SKM-1 (cell line): ENCODE results near the gene SDS.

Source experiments
- DNase-seq: peaks from one replicate; lab custom pipeline; 2025; ENCODE audit not compliant: unreplicated experiment; lab: John Stamatoyannopoulos, UW

Gene SDS

DNA sequence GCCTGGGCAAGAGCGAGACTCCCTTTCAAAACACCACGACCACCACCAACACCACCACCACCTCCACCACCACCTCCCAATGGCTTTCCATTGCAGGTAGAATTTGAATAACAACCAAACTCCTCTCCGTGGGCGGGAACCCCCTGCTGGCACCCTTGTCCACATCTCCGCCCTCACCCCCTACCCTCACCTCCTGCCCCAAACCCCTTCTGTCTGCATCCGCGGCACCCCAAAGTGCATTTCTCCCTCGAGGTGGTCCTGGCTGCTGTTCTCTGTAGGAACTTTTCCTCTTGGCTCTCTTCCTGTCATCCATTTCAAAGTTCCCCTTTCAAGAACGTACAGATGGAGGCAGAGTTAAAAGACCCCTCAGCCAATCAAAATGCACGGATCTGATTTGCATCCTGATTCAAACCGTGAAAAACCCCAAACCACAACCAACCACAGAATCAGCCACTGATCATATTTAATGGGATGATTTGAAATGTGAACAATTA, 22.3 kb upstream of the SDS start:
- DNase-seq = no peak

GRCh38 chr12:113424915-113425823, 21.5 kb upstream of the SDS start:
- no peak for DNase-seq

GRCh38 chr12:113424456-113424855, 20.8 kb upstream of the SDS start:
- no peak for DNase-seq

GRCh38 chr12:113422886-113423669, 19.4 kb upstream of the SDS start:
- DNase-seq = no peak

DNA sequence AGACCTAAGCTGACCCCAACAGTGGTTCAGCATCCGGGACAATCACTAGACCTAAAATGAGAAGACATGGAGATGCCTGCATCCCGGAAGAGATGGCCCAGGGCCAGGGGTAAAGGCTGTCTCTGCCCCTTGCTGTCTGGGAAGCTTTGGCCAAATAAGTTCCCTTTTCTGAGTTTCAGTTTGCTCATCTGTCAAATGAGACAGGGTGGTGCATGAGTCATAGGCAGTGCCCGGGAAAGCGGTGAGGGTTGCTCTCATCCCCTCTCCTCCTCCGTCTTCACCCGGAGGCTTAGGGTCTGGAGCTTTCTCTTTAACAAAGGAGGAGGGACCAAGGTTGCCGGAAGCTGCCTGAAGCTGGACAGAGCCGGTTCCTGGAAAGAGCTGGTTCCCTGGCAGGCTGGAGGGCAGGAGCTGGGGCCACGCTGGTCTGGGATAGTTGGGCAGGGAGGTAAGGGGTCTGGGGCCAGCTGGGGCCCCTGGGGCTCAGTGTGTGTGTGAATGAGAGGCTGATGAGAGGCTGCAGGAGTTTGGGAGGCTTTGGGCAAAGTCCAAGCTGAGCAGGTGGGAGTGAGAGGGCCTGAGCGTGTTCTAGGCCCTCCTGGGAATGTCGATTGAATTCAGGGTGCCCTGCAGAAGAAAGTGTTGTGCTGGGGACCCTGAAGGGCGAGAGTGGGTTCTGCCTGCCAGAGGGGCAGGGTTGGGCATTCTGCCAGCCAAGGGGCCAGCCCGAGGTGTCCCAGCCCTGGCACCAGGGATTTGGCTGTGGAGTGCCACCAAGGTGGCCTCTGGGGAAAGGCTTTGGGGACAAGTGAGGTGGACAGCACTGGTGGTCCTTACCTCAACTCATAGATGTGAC, 18.6 kb upstream of the SDS start, which contains the start of gene SDSL:
Gene SDSL (plus strand): TSS at position 351 of the 856 bp plus-strand sequence. CDS start 5,603 bp downstream, outside the sequence.
- peak; percentile 58 for DNase-seq

GRCh38 chr12:113420996-113421595, 17.4 kb upstream of the SDS start:
- DNase-seq = no peak

DNA sequence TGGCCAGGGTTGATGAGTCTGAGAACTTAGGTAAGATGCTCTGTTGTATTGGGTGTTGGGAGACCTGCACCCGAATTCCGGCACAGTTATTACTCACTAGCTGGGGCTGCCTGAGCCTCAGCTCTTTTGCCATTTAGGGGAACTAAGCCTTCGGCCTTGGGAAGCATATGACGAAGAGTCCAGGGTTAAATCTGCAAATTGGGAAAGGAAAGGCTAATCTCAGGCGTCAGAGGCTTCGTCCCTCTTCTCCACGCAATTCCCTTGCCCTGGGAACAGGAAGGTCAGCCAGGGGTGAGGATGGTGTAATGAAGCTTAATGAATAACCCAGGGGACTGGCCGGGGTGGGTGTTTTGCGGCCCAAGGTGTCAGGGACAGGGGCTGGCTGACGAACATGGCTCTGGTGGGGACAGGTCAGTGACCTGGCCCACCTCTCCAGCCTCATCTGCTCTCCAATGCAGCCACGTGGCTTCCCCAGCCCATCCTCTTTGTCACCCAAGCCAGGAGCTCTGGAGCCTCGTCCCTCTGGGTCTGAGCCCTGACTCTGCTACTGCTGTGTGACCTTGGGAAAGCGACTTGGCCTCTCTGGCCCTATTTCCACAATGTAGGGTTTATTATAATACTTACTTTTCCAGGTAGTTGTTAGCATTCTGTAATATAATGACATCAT, 14.7 kb upstream of the SDS start:
- DNase-seq = no peak

DNA sequence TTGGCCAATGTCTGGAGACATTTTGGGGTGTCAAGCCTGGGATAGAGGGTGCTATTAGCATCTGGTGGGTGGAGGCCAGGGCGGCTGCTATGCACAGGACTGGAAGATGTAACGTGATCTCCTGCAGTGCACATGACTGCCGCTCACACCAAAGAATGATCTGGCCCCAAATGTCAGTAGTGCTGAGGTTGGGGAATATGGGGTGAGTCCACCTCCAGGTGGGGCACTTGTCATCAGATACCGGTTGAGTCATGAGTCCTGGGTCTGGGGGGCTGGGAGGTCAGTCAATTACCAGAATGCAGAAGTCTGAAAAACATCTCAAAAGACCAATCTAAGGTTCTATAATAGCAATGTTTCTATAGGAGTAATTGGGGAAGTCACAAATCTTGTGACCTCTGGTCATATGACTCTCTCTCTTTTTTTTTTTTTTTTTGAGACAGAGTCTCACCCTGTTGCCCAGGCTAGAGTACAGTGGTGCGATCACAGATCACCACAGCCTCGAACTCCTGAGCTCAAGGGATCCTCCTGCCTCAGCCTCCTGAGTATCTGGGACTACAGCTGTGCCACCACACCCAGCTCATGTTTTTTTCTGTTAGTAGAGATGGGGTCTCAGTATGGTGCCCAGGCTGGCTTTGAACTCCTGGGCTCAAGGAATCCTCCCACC, 12.5 kb upstream of the SDS start:
- DNase-seq = no peak

DNA sequence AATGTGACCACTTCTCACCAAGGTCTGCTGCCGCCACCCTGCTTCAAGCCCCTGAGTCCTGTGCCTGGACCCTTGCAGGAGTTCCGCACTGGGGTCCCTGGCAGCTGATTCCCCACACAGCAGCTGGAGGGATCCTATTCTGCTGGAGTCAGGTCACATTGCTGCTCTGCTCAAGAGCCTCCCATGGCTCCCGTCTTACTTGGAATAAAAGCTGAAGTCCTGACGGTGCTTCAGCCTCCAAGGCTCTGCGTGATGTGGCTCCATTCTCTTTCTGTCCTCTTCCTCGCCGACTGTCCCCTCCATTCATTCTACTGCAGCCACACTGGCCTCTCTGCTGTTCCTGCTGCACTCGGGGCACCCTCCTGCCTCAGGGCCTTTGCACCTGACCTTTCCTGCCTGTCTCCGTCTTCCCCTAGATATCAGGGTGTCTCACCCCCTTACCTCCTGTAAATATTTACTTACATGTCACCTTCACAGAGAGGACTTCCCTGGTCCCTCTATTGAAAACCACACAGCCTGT, 10.9 kb upstream of the SDS start:
- DNase-seq = no peak

GRCh38 chr12:113413488-113413939, 9.8 kb upstream of the SDS start:
- no peak for DNase-seq

GRCh38 chr12:113409462-113410124, 5.9 kb upstream of the SDS start:
- DNase-seq = no peak

- DNase-seq = no peak
These were observed 5.1 kb upstream of the SDS start for GRCh38 chr12:113408756-113409298.

GRCh38 chr12:113407931-113408600, 4.4 kb upstream of the SDS start:
- no peak for DNase-seq

- no peak for DNase-seq
These were observed 2.0 kb upstream of the SDS start for GRCh38 chr12:113405694-113406093.

- no peak for DNase-seq
These were observed 964 bp downstream of the SDS start for GRCh38 chr12:113402586-113403260.

DNA sequence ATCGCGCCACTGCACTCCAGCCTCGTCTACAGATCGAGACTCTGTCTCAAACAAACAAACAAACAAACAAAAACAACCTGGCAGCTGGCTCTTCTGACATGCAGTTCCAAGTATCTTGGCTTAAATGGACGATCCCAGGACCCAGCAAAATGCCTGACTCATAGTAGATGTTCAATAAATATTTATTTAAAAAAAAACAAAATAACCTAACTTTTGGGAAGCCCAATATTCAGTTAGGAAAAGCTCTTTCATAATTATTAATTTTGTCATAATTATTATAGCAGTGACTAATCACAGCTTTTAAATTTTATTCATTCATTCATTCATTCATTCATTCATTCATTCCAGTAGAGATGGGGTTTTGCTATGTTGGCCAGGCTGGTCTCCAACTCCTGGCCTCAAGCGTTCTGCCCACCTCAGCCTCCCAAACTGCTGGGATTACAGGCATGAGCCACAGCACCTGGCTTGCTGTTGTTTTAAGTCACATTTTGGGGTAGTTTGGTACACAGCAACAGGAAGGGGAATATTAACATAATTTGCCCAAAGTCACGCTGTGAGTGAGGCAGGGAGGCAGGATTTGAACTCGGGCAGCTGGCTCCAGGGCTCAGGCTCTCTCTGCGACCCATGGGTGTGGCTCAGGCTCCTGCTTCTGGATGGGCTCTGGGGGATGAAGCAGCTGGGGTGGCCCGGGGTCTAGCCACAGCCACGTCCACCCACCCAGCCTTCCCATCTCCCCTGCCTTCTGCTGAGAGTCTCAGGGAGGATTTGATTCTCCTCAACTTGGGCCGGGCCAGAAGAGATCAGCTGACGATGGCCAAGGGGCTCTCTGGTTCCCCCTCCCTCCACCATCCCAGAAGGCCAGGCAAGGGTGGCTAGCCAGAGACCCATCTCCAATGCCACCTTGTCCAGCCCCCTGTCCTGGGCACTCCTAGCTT, 2.4 kb downstream of the SDS start:
- no peak for DNase-seq
